GM12873 (cell line): ENCODE results near the gene CYBRD1.

Experiments
- CTCF ChIP-seq: IDR thresholded peaks from 2 replicates; pipeline ENCODE4 v1.5.1; 2012; ENCODE audit warnings: low read depth, mild to moderate bottlenecking, moderate library complexity, low read length, control low read depth; ENCODE audit not compliant: insufficient read depth; ENCODE audit errors: missing control alignments

The CYBRD1 gene

GRCh38 chr2:171522052-171522787, at the start of gene CYBRD1:
CYBRD1 (plus strand) TSS chr2:171522474; CDS start chr2:171522546, 72 bp downstream.
- TF ChIP-seq CTCF: no peak

- TF ChIP-seq CTCF: no peak
Observed at GRCh38 chr2:171475979-171476378, 46.3 kb upstream of the CYBRD1 start.

- no peak for TF ChIP-seq CTCF
Observed at GRCh38 chr2:171478345-171478744, 43.9 kb upstream of the CYBRD1 start.

GRCh38 chr2:171479154-171479814, 43.0 kb upstream of the CYBRD1 start:
- no peak for TF ChIP-seq CTCF

GRCh38 chr2:171480908-171481307, 41.4 kb upstream of the CYBRD1 start:
- TF ChIP-seq CTCF: no peak

GRCh38 chr2:171482308-171482707, 40.0 kb upstream of the CYBRD1 start:
- TF ChIP-seq CTCF: no peak

GRCh38 chr2:171482877-171483276, 39.4 kb upstream of the CYBRD1 start:
- no peak for TF ChIP-seq CTCF
